Left kidney (tissue), 8 donors: ENCODE measurements around the gene AMPD1. TPM values are rescaled to one million over a fixed set of nuclear protein-coding genes. Genes with fewer than 3 reads are reported as not detected.

Experiments
- DNase-seq: peaks from one replicate; pipeline ENCODE4 v3.0.0-alpha.2; 2013
- long read RNA-seq, 8 donors: transcript quantifications; one replicate each; lab custom pipeline, GENCODE V29; 2026
- polyA plus RNA-seq: library from polyadenylated mRNA; unstranded; fragments of 120-200 nt; gene quantifications from one replicate; pipeline ENCODE4 v1.2.1, GENCODE V29; 2013; ENCODE audit not compliant: insufficient read length

Gene AMPD1
- polyA plus RNA-seq: not detected
- long read RNA-seq, donor 1: 0 reads
- long read RNA-seq, donor 2: 0 reads
- long read RNA-seq, donor 3: 0 reads
- long read RNA-seq, donor 4: 0 reads
- long read RNA-seq, donor 5: 0 reads
- long read RNA-seq, donor 6: 0 reads
- long read RNA-seq, donor 7: 0 reads
- long read RNA-seq, donor 8: 0 reads

GRCh38 chr1:114695430-114696058 is at the start of gene AMPD1:
TSS of gene AMPD1 (minus strand) at chr1:114695546. CDS start at chr1:114695471, 75 bp downstream.
- DNase-seq: no peak

GRCh38 chr1:114741963-114742746 is 46.8 kb upstream of the AMPD1 start:
- no peak for DNase-seq

GRCh38 chr1:114740331-114740730 is 45.0 kb upstream of the AMPD1 start:
- DNase-seq: no peak

- DNase-seq: no peak
Measured at GRCh38 chr1:114737314-114737849, 42.0 kb upstream of the AMPD1 start.

- DNase-seq: no peak
Measured at GRCh38 chr1:114735479-114735878, 40.1 kb upstream of the AMPD1 start.

GRCh38 chr1:114729782-114730181 is 34.4 kb upstream of the AMPD1 start:
- DNase-seq: no peak

GRCh38 chr1:114728553-114728952 is 33.2 kb upstream of the AMPD1 start:
- DNase-seq: no peak

GRCh38 chr1:114725230-114725629 is 29.9 kb upstream of the AMPD1 start:
- DNase-seq: no peak

- DNase-seq: no peak
Measured at GRCh38 chr1:114723915-114724314, 28.6 kb upstream of the AMPD1 start.

GRCh38 chr1:114723457-114723856 is 28.1 kb upstream of the AMPD1 start:
- no peak for DNase-seq

GRCh38 chr1:114720492-114720891 is 25.1 kb upstream of the AMPD1 start:
- DNase-seq: no peak

GRCh38 chr1:114719424-114719787 is 24.1 kb upstream of the AMPD1 start:
- DNase-seq: no peak

GRCh38 chr1:114718661-114719423 is 23.5 kb upstream of the AMPD1 start:
- DNase-seq: no peak

GRCh38 chr1:114716304-114717170 is 21.2 kb upstream of the AMPD1 start, which contains the start of gene NRAS:
TSS of gene NRAS (minus strand) at chr1:114716771. CDS start at chr1:114716160, 611 bp downstream.
- DNase-seq: peak; percentile 92

GRCh38 chr1:114715952-114716303 is 20.6 kb upstream of the AMPD1 start:
- DNase-seq: no peak

GRCh38 chr1:114712977-114713376 is 17.6 kb upstream of the AMPD1 start:
- DNase-seq: no peak

GRCh38 chr1:114710360-114710759 is 15.0 kb upstream of the AMPD1 start:
- no peak for DNase-seq

GRCh38 chr1:114707604-114708003 is 12.3 kb upstream of the AMPD1 start:
- DNase-seq: no peak

GRCh38 chr1:114703242-114703641 is 7.9 kb upstream of the AMPD1 start:
- DNase-seq: no peak

GRCh38 chr1:114702737-114703136 is 7.4 kb upstream of the AMPD1 start:
- no peak for DNase-seq

GRCh38 chr1:114701931-114702330 is 6.6 kb upstream of the AMPD1 start:
- no peak for DNase-seq
